GM19467 (cell line): Measurements from ENCODE around the gene TMEM62.
"Not testable (repeated sequence)": the region's sequence is repeated elsewhere in the genome, so short reads cannot be mapped to it uniquely, and the experiment has no call there.

ENCODE experiments used
- ATAC-seq: cut with Tn5 transposase; IDR thresholded peaks from one replicate; pipeline ENCODE4 v1.9.1; 2021; ENCODE audit warnings: mild to moderate bottlenecking, moderate library complexity; ENCODE audit not compliant: unreplicated experiment

Gene TMEM62

DNA sequence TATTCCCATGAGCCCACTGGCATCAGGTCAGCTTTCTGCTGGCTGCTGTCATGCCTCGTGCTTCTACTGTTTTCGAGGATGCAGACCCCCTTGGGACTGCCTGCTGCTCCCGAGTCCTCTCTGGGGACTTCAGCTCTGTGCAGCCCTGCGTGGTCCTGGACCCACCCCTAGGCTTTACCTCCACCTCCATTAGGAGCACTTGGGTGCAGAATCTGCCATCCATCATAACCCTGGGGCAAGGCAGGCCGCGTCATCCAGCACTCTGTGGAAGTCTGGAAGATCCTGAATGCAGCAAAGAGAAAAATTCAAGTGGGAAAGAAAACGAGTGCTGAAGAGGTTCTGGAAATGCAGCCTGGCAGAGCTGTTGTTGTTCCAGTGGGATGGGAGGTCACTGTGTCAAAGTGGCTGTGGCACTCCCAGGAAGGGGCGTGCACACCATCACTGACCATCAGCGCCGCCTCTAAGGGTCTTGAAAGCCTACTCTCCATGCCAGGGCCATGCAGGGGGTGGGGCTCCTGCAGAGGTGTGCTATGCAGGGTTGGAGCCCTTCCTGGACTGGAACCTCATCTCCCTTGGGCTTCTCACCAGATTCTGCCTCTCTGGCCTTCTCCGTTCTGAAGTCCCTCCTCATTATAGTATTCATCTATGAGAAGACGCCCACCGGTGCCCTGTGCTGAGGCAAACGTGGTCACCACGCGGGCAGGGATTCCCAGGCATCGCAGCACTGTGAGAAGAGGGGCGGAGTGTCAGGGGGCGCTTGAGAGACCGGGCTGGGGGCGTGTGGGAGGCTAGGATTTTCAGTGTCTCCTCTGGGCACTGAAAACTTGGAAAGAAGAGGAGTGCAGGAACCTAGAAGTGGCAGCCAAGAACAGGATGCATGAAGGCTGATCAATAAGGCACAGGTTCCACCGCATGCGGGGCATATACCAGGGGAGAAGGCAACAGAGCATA is 74.9 kb downstream of the TMEM62 start:
- no peak for ATAC-seq

DNA sequence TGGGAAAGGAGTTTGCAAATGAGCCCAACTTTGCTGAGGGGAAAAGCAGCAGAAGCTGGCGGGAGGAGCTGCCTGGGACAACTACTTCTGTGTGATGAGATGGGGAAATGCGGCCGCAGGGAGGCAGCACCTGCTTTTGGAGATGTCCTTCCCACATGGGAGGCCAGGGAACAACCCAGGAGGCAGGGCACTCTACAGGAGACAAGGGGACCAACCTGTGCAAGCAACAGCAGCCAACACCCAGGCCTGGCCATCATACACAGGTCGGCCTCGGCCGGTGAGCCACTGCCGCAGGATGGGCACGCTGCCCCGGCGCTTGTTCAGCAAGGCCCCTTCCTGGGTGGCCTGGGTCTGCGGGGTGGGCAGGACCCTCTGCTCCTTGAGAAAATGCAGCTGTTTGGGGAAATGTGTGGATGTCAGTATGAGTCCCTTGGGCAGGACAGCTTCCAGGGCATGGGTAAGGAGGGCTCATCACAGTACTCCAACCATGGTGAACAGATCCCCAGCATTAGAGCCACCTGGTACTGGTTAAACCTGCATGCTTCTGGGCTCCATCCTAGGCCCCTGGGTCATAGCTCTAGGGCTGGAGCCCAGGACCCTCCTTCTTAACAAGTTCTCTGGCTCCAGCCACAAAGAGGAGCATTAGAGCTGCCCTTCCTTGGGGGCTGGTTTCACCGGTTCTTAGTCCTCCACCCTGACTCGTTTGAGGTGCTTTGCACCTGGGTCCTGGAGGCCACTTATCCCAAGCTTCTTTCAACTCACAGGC is 75.9 kb downstream of the TMEM62 start:
- ATAC-seq, result no peak

DNA sequence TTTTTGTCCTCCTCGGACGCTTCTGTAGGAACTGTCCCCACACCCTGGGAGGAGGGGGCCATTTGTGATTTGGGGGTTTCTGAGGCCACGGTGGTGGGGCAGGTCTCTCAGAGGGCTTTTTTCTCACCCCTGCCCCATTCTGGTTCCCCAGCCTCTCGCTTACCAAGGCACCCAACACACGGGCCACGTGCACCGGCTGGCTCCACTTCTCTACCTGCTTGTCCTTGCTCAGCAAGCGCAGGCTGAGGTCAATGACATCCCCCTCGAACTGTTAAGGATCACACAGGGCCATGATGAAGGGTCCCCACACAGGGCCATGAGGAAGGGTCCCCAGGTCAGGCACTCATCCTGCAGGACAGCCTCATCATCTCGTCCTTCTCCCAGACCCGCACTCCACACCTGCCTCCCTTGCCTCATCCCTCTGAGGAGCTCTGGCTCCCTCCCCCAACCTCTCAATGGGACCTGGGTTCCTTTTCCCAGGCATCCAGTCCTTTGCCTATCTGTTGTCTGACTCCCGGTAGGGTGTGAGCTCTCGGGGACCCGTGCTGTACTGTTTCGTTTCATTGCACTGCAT is 76.9 kb downstream of the TMEM62 start:
- ATAC-seq, result no peak

DNA sequence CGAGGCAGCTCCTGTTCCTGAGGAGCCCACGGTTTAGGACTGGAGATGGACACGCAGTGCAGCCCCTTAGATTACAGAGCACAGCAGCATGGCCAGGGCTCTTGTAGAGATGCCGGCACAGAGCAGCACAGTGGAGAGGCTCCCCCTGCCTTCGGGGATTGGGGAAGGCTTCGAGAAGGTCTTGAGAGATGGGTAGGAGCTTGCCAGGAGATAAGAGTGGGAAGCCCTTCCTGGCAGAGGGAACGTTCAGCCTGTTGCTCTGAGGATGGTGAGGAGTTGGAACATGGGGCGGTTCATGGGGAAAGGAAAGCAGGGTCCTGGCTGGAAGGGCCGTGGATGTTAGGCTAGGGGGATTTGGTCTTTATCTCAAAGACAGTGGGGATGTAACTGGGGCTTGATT is 77.4 kb downstream of the TMEM62 start:
- ATAC-seq, result no peak

DNA sequence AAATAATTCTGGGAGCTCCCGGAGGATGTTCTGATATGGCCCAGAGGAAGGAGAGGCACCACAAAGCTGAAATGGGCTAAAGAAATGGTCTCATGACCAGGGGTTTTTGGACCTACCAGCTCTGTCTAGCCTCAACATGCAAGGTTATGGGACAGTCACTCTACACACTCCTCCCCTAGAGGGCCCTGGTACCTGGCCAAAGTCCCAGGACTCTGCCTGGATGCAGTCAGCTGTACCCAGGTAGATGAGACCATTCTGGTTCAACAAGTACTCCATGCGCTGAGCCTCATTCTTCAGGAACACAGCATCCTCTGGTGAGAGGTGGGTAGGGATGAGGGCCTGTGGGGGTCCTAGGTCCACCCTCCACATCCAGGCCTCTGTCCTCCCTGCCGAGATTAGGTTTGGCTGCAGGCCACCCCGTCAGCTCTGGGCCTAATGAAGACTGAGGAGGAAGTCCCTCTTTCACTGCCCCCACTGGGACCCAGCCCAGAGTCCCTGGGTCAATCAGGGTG is 77.9 kb downstream of the TMEM62 start:
- ATAC-seq, result no peak

DNA sequence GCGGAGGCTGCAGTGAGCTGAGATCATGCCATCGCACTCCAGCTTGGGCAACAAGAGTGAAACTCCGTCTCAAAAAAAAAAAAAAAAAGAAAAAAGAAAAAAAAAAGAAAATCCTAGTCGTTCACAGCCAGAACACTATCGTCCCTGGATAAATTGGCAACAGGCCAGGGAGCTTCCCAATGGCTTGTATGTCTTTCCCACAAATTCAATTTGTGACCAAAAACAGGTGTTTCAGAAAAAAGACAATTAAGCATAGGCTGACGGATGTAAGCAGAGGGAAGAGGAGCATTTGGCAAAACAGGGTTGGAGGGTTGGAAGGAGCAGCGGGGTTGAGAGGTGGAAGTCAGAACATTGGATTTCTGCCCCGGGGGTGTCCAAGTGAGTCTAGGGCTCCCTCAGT is 78.9 kb downstream of the TMEM62 start:
- no peak for ATAC-seq

DNA sequence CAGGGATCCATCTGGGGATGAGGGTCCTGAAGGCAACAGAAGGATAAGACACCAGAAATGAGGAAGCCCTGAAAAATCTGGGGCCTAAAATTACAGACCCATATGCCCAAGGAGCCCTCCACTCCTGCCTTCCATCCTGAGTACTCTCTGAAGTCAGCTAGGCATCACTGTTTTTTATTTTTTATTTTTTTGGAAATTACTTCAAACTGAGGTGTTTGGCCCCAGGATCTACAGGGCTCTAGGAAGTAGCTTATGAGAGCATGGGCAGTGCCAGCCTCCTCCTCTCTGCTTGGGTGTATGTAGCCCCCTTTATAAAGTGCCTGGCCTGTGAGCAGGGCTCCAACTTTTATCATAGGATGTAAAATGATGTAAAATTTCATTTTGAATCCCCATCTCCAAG is 79.6 kb downstream of the TMEM62 start:
- no peak for ATAC-seq

DNA sequence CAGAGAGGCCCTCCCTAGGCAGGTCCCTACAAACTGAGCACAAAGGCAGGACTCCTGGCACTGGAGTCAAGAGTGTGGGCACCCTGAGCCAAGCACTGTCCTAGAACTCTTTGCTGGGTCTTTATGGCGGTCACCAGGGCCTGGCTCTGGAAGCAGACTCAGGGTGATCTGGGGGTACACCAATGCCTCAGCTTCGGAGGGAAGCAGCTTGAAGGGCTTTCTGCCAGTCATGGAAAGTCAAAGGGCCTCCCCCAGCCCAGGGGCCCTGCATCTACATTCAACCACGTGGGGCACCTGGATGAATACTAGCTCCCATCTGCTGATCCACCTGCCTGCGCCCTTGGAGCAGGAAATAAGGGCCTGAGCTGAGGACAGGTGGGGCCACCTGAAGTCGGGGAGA is 80.1 kb downstream of the TMEM62 start:
- ATAC-seq, result no peak

DNA sequence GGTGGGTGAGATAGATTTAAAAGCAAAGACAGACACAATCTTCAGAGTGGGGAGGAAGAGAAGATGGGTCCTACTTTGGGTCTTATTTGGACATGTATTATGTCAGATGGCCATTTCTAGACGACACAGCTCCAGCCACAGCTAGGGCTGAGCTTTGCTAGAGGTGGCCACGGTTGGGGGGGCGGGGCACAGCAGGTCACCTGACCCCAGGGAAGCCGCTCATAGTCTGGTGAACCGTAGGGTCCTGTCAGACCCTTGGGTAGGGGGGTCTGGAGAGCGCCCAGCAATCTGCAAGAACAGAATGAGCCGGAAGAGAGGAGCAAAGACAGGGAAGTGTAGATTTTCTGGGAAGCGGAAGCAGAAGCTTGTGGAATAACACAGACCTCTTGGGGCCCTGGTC is 80.8 kb downstream of the TMEM62 start:
- no peak for ATAC-seq

DNA sequence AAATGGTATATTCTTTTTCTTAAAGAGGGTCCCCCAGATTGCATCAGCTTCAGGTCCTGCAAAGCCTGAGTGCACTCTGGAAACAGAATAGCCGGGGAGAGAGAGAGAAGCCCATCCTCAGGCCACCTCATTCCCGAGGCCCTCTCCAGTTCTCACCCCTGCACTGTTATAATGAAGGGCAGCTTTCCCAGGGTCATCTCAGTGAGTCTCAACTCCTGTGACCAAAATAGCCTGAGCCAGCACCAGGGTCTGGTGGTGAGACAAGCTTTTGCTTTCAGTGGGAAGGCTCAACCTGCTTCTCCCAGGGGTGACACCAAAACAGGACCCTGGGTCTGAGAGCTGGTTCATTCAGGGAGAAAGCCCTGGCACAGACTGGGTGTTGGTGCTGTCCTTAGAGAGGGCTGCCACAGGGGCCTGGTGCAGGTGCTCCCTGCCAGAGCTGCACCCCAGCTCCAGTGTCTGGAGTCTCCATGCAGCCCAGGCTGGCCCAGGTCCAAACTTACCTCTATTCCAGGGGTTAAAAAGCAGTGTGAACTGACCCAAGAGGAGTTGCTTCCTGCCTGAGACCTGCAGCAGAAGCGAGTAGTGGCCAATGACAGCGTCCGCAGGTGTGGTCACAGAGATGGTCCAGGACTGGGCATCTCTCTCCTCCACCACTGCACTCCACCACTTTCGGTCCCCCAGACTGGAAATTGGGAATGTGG is 81.4 kb downstream of the TMEM62 start:
- ATAC-seq, result no peak

DNA sequence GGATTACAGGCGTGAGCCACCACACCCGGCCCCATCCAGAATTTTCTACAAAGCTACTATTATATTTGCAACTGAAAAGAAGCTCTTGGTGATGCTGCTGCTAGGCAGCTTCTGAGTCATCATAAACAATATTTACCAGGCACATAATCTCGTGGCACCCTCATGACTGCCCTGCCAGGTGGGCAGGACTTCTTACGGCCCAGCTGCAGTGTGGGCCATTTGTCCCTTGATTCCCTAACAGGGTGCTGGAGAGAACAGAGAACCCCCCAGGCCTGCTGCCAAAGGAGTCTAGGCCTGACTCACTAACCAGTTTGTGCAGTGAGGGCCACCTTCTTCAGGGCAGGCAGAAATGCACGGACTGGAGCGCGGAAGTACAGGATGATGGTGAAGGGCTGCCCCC is 82.6 kb downstream of the TMEM62 start:
- no peak for ATAC-seq

DNA sequence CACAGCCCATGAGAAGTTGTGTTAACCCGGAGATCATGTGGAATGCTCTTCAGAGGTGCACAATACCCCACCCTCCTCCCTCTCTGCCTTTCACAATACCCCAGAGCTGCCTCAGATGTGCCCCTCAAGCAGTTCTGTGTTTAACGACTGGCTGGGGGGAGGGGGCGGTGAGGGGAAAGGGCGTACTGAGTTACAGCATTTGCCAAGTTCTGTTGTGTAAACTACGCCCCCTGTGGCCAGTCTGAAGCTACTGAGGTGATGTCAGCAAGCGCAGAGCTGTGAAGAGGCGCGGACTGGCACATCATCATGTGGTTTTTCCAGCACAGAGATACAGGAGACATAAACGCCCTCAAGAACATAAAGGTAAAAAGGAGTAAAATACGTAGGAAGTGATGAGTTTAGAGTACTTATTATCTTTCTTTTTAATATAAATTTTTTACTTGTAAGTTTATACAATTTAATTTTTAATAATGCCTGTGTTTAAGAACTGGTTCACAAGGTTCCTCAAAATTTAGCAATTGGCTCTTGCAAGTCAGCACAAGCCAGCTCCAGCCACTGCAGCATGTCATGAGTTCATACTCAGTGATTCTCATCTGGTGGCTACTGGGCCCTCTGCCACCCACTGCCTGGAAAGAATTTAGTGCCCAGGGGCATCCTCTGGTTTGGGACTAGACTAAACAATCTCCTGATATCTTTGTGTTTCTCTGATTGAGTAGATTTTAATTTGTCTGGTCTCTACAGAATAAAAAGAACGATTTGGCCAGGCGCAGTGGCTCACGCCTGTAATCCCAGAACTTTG is 85.7 kb downstream of the TMEM62 start:
- ATAC-seq, result no peak

DNA sequence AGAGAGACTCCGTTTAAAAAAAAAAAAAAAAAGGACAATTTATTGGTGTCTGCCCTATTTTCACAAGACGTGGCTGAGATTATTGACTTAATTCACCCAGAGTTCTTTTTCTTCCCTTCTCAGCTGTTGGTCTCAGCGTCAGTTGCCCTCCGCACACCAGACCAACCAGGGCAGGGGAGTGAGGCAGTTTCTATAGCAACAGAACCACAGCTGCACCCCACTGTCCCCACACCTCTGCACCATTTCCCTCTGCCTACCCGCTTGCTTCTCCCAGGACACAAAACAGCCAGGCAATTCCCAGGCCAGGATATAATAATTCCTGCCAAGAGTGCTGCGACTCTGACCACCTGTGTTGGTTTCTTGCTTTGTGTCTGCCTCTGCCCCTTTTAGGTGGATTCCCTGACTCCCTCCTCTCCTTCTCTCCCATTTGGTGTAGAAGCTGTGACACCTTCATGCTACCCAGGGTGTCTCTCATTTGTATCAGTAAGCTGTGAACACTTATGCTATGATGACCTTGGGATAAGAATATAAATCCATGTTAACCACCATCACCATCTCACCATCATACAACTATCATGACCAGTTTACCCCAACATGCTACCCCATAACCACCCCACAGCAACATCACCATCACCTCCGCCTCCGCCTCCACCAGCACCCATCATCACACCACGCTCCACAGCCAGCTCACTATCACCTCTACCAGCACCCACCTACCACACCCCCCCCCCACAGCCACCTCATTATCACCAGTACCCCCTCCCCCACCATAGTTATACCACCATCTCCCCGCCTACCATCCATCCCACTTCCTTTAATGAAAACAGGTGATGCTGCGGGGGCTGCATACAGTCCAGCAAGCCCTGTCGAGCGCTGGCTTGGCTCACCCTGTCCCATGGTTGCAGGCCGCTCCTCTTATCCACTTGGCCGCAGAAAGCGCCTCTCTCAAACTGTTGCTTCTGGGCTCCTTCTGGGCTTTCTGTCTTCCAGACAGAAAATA is 86.8 kb downstream of the TMEM62 start:
- no peak for ATAC-seq

DNA sequence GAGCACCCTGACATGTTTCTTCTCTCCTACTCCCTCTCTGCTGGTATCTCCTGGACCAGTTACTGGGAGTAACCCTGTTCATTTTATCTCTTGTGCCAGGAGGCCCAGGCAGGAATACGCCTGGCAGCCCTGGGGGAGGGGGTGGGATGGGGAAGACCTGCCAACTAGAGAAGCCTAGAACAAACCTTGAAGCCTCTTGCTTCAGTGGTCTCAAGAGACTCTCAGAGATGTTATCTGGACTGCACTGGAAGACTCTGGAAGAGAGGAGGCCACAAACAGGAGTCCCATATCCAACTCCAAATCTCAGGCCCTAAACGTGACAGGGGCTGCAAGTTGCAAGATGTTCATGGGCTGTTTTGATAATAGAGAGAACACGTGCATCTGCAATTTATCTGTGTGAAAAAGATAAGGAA is 87.6 kb downstream of the TMEM62 start, which contains the start of gene EPB42:
Gene EPB42, minus strand, starts transcription at position 28 of the 413 bp plus-strand sequence. CDS start 193 bp downstream, outside the sequence.
- ATAC-seq, result no peak

DNA sequence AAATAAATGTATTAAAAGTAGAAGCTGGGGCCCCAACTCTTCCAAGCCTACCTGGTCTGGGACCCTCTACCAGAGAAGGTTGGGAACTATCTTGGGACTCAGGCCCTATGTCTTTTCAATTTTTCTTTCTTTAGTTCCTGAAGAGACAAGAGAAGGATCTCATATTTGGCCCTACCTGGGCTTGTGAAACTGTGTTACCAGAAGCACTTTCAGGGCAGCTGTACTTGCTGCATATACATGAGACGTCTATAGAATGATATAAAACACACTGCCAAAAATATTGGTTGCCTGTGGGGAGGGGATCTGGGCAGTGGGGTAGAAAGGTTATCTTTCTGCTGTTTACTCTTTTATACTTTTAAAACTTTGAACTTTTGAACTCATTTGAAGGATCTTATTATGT is 88.0 kb downstream of the TMEM62 start:
- no peak for ATAC-seq

DNA sequence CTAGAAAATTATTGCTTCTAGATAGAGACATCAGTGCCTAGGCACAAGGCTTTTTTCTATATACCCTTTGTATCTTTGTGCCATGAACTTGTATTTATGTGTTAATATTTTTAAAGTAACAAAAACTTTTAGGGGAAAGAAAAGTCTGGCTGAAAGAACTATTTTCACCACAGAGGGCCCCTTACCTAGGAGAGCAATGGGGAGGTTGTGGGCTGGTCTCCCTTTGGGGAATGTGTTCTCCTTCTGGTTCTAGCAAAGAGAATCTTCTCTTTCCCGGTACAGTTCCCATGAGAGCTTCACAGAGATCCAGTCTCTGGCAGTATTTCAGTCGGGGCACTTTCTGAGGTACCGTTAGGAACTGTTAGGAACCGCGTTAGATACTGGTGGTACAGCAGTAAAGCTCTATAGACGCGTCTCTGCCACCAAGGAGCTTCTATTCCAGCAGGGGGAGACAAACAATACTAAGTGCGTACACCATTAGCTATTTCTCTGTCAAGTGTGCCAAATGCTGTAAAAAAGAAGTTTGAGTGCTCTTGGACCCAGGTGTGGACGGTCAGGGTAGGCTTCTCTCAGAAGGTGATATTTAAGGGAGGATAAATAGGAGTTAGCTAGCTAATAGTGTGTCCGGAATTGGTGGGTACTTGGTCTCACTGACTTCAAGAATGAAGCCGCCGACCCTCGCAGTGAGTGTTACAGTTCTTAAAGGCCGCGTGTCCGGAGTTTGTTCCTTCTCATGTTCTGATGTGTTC is 92.0 kb downstream of the TMEM62 start:
- no peak for ATAC-seq

DNA sequence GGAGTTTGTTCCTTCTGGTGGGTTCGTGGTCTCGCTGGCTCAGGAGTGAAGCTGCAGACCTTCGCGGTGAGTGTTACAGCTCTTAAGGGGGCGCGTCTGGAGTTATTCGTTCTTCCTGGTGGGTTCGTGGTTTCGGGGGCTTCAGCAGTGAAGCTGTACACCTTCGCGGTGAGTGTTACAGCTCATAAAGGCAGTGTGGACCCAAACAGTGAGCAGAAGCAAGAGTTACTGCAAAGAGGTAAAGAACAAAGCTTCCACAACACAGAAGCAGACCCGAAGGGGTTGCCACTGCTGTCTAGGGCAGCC is 92.5 kb downstream of the TMEM62 start:
- not testable (repeated sequence) for ATAC-seq
